IMR-90 (cell line): ENCODE measurements around the gene CDX2. TPM values are rescaled to one million over a fixed set of nuclear protein-coding genes. Genes with fewer than 3 reads are reported as not detected.

Experiments
- ATAC-seq: fragments of 200-7000 bp; cut with Tn5 transposase; 2 replicates; pipeline ENCODE4 v1.9.1; 2020; ENCODE audit warnings: low read depth, mild to moderate bottlenecking, moderate library complexity
- BruUV-seq: library from RNA; stranded (reverse); fragments of 400-500 nt; replicated peaks from 2 replicates; lab custom pipeline; 2021; lab: Mats Ljungman, UMichigan
- CTCF ChIA-PET: fragments of 300-600 bp; formaldehyde crosslinking; extraction: SDS; loops from one replicate; lab custom pipeline; 2021; ENCODE audit warnings: antibody characterized with exemption; lab: Yijun Ruan, JAX
- POLR2A ChIA-PET: fragments of 300-600 bp; sonication (Branson Sonifier 250); formaldehyde crosslinking; loops from one replicate; lab custom pipeline; 2022; ENCODE audit warnings: antibody characterized with exemption; ENCODE audit not compliant: unreplicated experiment; lab: Charles Lee
- DNase-seq: peaks from one replicate; pipeline ENCODE4 v3.0.0; 2013
- H2AFZ ChIP-seq: replicated peaks from 2 replicates; pipeline ENCODE3; 2013; ENCODE audit warnings: low read length, mild to moderate bottlenecking; ENCODE audit not compliant: poor library complexity
- H2AK5ac ChIP-seq: 2 replicates; pipeline ENCODE4 v1.6.1; 2013; ENCODE audit warnings: low read depth, low read length, inconsistent platforms
- H2AK9ac ChIP-seq: replicated peaks from 2 replicates; pipeline ENCODE3; 2013; ENCODE audit warnings: mild to moderate bottlenecking, low read depth, low read length, moderate library complexity; ENCODE audit not compliant: poor library complexity
- H2BK120ac ChIP-seq: 2 replicates; pipeline ENCODE4 v1.6.1; 2013; ENCODE audit warnings: low read depth, low read length, inconsistent platforms
- H2BK15ac ChIP-seq: 3 replicates; pipeline ENCODE4 v1.6.1; 2013; ENCODE audit warnings: low read depth, low read length, inconsistent platforms
- H2BK20ac ChIP-seq: 2 replicates; pipeline ENCODE4 v1.6.1; 2013; ENCODE audit warnings: low read depth, mild to moderate bottlenecking, inconsistent platforms, low read length, moderate library complexity
- H2BK5ac ChIP-seq: 2 replicates; pipeline ENCODE4 v1.6.1; 2013; ENCODE audit warnings: mild to moderate bottlenecking, low read depth, low read length, inconsistent platforms; ENCODE audit not compliant: poor library complexity, severe bottlenecking
- H3K14ac ChIP-seq: replicated peaks from 2 replicates; pipeline ENCODE4 v1.6.1; 2013; ENCODE audit warnings: low read depth, low read length, inconsistent platforms
- H3K18ac ChIP-seq: 2 replicates; pipeline ENCODE4 v1.6.1; 2013; ENCODE audit warnings: low read depth, low read length, control low read depth
- H3K23ac ChIP-seq: 2 replicates; pipeline ENCODE4 v1.6.1; 2013; ENCODE audit warnings: low read depth, low read length, inconsistent platforms
- H3K27ac ChIP-seq: 2 replicates; pipeline ENCODE4 v1.5.1; 2013; ENCODE audit warnings: mild to moderate bottlenecking, control low read depth, low read length; ENCODE audit not compliant: insufficient read depth
- H3K27me3 ChIP-seq: 2 replicates; pipeline ENCODE4 v1.6.1; 2013; ENCODE audit warnings: low read length; ENCODE audit not compliant: control insufficient read depth, insufficient read depth
- H3K36me3 ChIP-seq: 2 replicates; pipeline ENCODE4 v1.6.1; 2013; ENCODE audit warnings: low read length, mixed read lengths; ENCODE audit not compliant: control insufficient read depth, insufficient read depth
- H3K4ac ChIP-seq: 2 replicates; pipeline ENCODE4 v1.6.1; 2013; ENCODE audit warnings: low read depth, low read length, inconsistent platforms
- H3K4me1 ChIP-seq: 2 replicates; pipeline ENCODE4 v1.6.1; 2013; ENCODE audit warnings: low read length, mixed read lengths; ENCODE audit not compliant: control insufficient read depth, insufficient read depth
- H3K4me2 ChIP-seq: 2 replicates; pipeline ENCODE4 v1.6.1; 2013; ENCODE audit warnings: low read depth, mild to moderate bottlenecking, control low read depth, low read length, moderate library complexity
- H3K4me3 ChIP-seq: 2 replicates; pipeline ENCODE4 v1.5.1; 2013; ENCODE audit warnings: low read depth, mild to moderate bottlenecking, control low read depth, low read length, moderate library complexity; ENCODE audit not compliant: insufficient read depth
- H3K56ac ChIP-seq: 2 replicates; pipeline ENCODE4 v1.6.1; 2013; ENCODE audit warnings: low read length, inconsistent platforms; ENCODE audit not compliant: insufficient read depth; ENCODE audit errors: extremely low read depth
- H3K79me1 ChIP-seq, 2 experiments: 2 replicates each; pipeline ENCODE4 v1.6.1; 2013; ENCODE audit warnings: low read length in 2 of 2, inconsistent platforms in 1 of 2, low read depth in 1 of 2
- H3K9ac ChIP-seq: 2 replicates; pipeline ENCODE4 v1.6.1; 2013; ENCODE audit warnings: low read depth, low read length, control low read depth
- H3K9me1 ChIP-seq: 2 replicates; pipeline ENCODE4 v1.6.1; 2013; ENCODE audit warnings: low read length, inconsistent platforms; ENCODE audit not compliant: insufficient read depth
- H3K9me3 ChIP-seq: 2 replicates; pipeline ENCODE4 v1.6.1; 2013; ENCODE audit warnings: low read length; ENCODE audit not compliant: control insufficient read depth, insufficient read depth
- H4K20me1 ChIP-seq: 2 replicates; pipeline ENCODE4 v1.6.1; 2013; ENCODE audit warnings: low read length, inconsistent platforms; ENCODE audit not compliant: insufficient read depth
- H4K5ac ChIP-seq: 2 replicates; pipeline ENCODE4 v1.6.1; 2013; ENCODE audit warnings: mild to moderate bottlenecking, low read depth, low read length, control low read depth
- H4K8ac ChIP-seq, 2 experiments: 2 replicates each; pipeline ENCODE4 v1.6.1; 2013; ENCODE audit warnings: low read depth in 2 of 2, low read length in 2 of 2, control low read depth in 1 of 2, inconsistent platforms in 1 of 2
- H4K91ac ChIP-seq: 2 replicates; pipeline ENCODE4 v1.6.1; 2013; ENCODE audit warnings: low read depth, low read length, inconsistent platforms; ENCODE audit not compliant: insufficient read depth
- BHLHE40 ChIP-seq: fragments of 150-350 bp; IDR thresholded peaks from 2 replicates; pipeline ENCODE4 v1.6.1; 2016; ENCODE audit warnings: mild to moderate bottlenecking, low read depth, low read length
- CHD1 ChIP-seq: IDR thresholded peaks from 2 replicates; pipeline ENCODE4 v1.6.1; 2012; ENCODE audit warnings: low read depth, low read length, improper control_type of control experiment
- FOS ChIP-seq: fragments of 150-350 bp; IDR thresholded peaks from 2 replicates; pipeline ENCODE4 v1.6.1; 2016; ENCODE audit warnings: low read depth, low read length
- MAFK ChIP-seq: IDR thresholded peaks from 2 replicates; pipeline ENCODE4 v1.6.1; 2012; ENCODE audit warnings: low read depth, low read length, improper control_type of control experiment
- MAZ ChIP-seq: IDR thresholded peaks from 2 replicates; pipeline ENCODE4 v1.6.1; 2012; ENCODE audit warnings: low read depth, mild to moderate bottlenecking, low read length, improper control_type of control experiment, moderate library complexity, borderline replicate concordance
- MXI1 ChIP-seq: IDR thresholded peaks from 2 replicates; pipeline ENCODE4 v1.6.1; 2012; ENCODE audit warnings: low read depth, mild to moderate bottlenecking, low read length, moderate library complexity, borderline replicate concordance
- NFE2L2 ChIP-seq: fragments of 150-350 bp; IDR thresholded peaks from 2 replicates; pipeline ENCODE4 v1.6.1; 2016; ENCODE audit warnings: low read depth, mild to moderate bottlenecking, low read length
- POLR2A ChIP-seq: IDR thresholded peaks from 2 replicates; pipeline ENCODE4 v1.6.1; 2012; ENCODE audit warnings: mild to moderate bottlenecking, low read depth, low read length
- RAD21 ChIP-seq: IDR thresholded peaks from 2 replicates; pipeline ENCODE4 v1.6.1; 2012; ENCODE audit warnings: low read length, improper control_type of control experiment
- RCOR1 ChIP-seq: IDR thresholded peaks from 2 replicates; pipeline ENCODE4 v1.6.1; 2012; ENCODE audit warnings: mild to moderate bottlenecking, low read length, improper control_type of control experiment; ENCODE audit not compliant: insufficient replicate concordance
- RFX5 ChIP-seq: IDR thresholded peaks from 2 replicates; pipeline ENCODE4 v1.8.0; 2012; ENCODE audit warnings: low read depth, mild to moderate bottlenecking, low read length, moderate library complexity
- SMC3 ChIP-seq: fragments of 150-350 bp; IDR thresholded peaks from 2 replicates; pipeline ENCODE4 v1.6.1; 2016; ENCODE audit warnings: low read depth, mild to moderate bottlenecking, antibody characterized with exemption, low read length, moderate library complexity
- dilution Hi-C: fragments of 300-500 bp; cut with HindIII; formaldehyde crosslinking; loops from one replicate; pipeline ENCODE4 v1.14.3; 2018; ENCODE audit warnings: low sequenced_read_pairs; ENCODE audit not compliant: unreplicated experiment
- in situ Hi-C: fragments of 300-500 bp; cut with MboI; formaldehyde crosslinking; loops from 3 replicates; pipeline ENCODE4 v1.14.3; 2019; ENCODE audit warnings: low sequenced_read_pairs, inconsistent platforms, mixed read lengths
- intact Hi-C: fragments of 100-400 bp; cut with micrococcal nuclease; formaldehyde crosslinking; loops from 2 replicates; pipeline ENCODE4 v1.10.0; 2022
- polyA plus RNA-seq, 3 experiments: library from polyadenylated mRNA; depleted of rRNA; stranded (reverse); fragments of >200 nt; gene quantifications; 2 replicates each; pipeline ENCODE4 v1.2.3, GENCODE V29; 2012; ENCODE audit warnings: low replicate concordance in 1 of 3
- total RNA-seq: library from RNA; depleted of rRNA; stranded (reverse); fragments of >200 nt; gene quantifications from 2 replicates; pipeline ENCODE4 v1.2.3, GENCODE V29; 2012
- TF ChIP-seq, protein P1 (sequence below): fragments of 150-350 bp; IDR thresholded peaks from 2 replicates; pipeline ENCODE4 v1.6.1; 2017; ENCODE audit warnings: mild to moderate bottlenecking, antibody characterized with exemption, low read length, low read depth

CDX2 gene
- total and polyA plus RNA-seq, 2 of the 4 experiments (the other 2 are of a cell fraction), result not detected

DNA sequence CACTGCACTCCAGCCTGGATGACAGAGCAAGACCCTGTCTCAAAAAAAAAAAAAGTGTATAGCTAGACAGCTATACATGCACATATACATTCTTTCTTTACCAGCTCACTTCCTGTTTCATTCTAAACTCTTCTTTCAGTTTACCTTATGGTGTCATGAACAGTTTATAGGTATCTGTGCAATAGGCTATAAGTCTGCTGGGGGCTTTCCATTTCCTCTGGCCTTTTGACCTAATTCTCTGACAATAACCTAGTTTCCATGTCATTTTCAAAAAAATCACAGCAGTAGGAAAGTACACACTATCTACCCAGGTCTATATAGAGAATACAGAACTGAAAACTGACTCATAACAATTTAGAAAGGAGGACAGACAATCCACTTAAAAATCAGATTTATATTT lies 43.8 kb upstream of the CDX2 start:
- Histone ChIP-seq H2BK15ac (no peak overlapping the region), H3K4me1 (no peaks in the 10 kb centered on the region), H3K18ac (no peak overlapping the region), H3K9ac (no peak overlapping the region), H2BK120ac (no peak overlapping the region), H3K79me1 (no peaks in the 10 kb centered on the region), H4K91ac (no peak overlapping the region), H4K8ac (no peak overlapping the region), H3K4ac (no peak overlapping the region), H2AK9ac (no peak overlapping the region), H3K56ac (no peak overlapping the region), H3K27me3 (peaks cover 3% of the 10 kb centered on the region), H3K4me2 (no peak overlapping the region), H3K27ac (no peak overlapping the region), H3K9me1 (0 out of 2 replicates have a peak, but pooled peaks cover 4% of the 10 kb centered on the region), H2AFZ (no peak overlapping the region), H3K36me3 (no peaks in the 10 kb centered on the region), H3K4me3 (no peak overlapping the region), H3K9me3 (no peaks in the 10 kb centered on the region), H3K14ac (no peak overlapping the region), H3K23ac (no peak overlapping the region), H2BK20ac (no peak overlapping the region), H4K20me1 (no peaks in the 10 kb centered on the region), H2AK5ac (no peak overlapping the region), H2BK5ac (no peak overlapping the region), H4K5ac (no peak overlapping the region)
- in situ Hi-C loops, result no loop called here
- DNase-seq (no peak), ATAC-seq (no peak)
- TF ChIP-seq NFE2L2, result no peak
- TF ChIP-seq RAD21, result no peak
- TF ChIP-seq MAFK, result no peak
- TF ChIP-seq CHD1, result no peak
- no peak for TF ChIP-seq FOS
- no peak for TF ChIP-seq MXI1
- no peak for TF ChIP-seq POLR2A
- TF ChIP-seq RFX5, result no peak
- no peak for TF ChIP-seq BHLHE40
- TF ChIP-seq MAZ, result no peak
- TF ChIP-seq, protein P1, sequence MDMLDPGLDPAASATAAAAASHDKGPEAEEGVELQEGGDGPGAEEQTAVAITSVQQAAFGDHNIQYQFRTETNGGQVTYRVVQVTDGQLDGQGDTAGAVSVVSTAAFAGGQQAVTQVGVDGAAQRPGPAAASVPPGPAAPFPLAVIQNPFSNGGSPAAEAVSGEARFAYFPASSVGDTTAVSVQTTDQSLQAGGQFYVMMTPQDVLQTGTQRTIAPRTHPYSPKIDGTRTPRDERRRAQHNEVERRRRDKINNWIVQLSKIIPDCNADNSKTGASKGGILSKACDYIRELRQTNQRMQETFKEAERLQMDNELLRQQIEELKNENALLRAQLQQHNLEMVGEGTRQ, result no peak
- no peak for TF ChIP-seq SMC3
- no peak for TF ChIP-seq RCOR1
- CTCF ChIA-PET, result no interaction called here
- POLR2A ChIA-PET, result interaction anchor here (1.0 kb wide), 1 partner anchor 126 kb away, joined by 3 read pairs; no protein-coding TSS in a partner anchor
- no TSS peak for BruUV-seq
- intact Hi-C loops, result no loop called here
- dilution Hi-C loops, result no loop called here
